Measurements from ENCODE around the gene ATP1A3. TPM values are rescaled to one million over a fixed set of nuclear protein-coding genes. Genes with fewer than 3 reads are reported as not detected.
"Not testable (repeated sequence)": the region's sequence is repeated elsewhere in the genome, so short reads cannot be mapped to it uniquely, and the experiment has no call there.

The ATP1A3 gene
- 416 TPM for total RNA-seq
- long read RNA-seq, transcript ATP1A3-215 (23 exons, 3,551 nt) = major isoform, 10 of 39 reads
- long read RNA-seq, partial matches to known transcripts = 26 of 39 reads
- long read RNA-seq, other reads (novel, unspliced or antisense) = 3 of 39 reads

- DNase-seq (peak; percentile 87), ATAC-seq (peak; percentile 74)
- intact Hi-C loops (cut with micrococcal nuclease) = no loop called here
Observed at GRCh38 chr19:41993612-41994483, at the start of gene ATP1A3. TSS of gene ATP1A3 (minus strand) at chr19:41994230. CDS start at chr19:41994076, 154 bp downstream.

GRCh38 chr19:42042455-42043170 is 48.6 kb upstream of the ATP1A3 start:
- intact Hi-C loops (cut with micrococcal nuclease) = no loop called here
- DNase-seq (no peak), ATAC-seq (no peak)

GRCh38 chr19:42040491-42040890 is 46.5 kb upstream of the ATP1A3 start:
- DNase-seq; ATAC-seq; intact Hi-C loops (cut with micrococcal nuclease): not testable (repeated sequence)

- DNase-seq = no peak
- no peak for ATAC-seq
- intact Hi-C loops (cut with micrococcal nuclease) = no loop called here
Observed at GRCh38 chr19:42040031-42040430, 46.0 kb upstream of the ATP1A3 start.

GRCh38 chr19:42038666-42039065 is 44.6 kb upstream of the ATP1A3 start:
- peak; percentile 92 for ATAC-seq
- DNase-seq = peak; percentile 81
- intact Hi-C loops (cut with micrococcal nuclease) = no loop called here

GRCh38 chr19:42037649-42038048 is 43.6 kb upstream of the ATP1A3 start:
- DNase-seq (peak; percentile 51), ATAC-seq (peak; percentile 60)
- intact Hi-C loops (cut with micrococcal nuclease) = no loop called here

GRCh38 chr19:42034640-42035391 is 40.8 kb upstream of the ATP1A3 start:
- intact Hi-C loops (cut with micrococcal nuclease); ATAC-seq: not testable (repeated sequence)
- DNase-seq = peak; percentile 54

- no peak for DNase-seq
- intact Hi-C loops (cut with micrococcal nuclease) = no loop called here
- no peak for ATAC-seq
Observed at GRCh38 chr19:42033413-42033812, 39.4 kb upstream of the ATP1A3 start.

- intact Hi-C loops (cut with micrococcal nuclease) = no loop called here
Observed at GRCh38 chr19:42032431-42032830, 38.4 kb upstream of the ATP1A3 start.

GRCh38 chr19:42030645-42031440 is 36.8 kb upstream of the ATP1A3 start:
- ATAC-seq (no peak), DNase-seq (no peak)
- intact Hi-C loops (cut with micrococcal nuclease) = no loop called here

More at GRCh38 chr19:42032431-42032830, 38.4 kb upstream of the ATP1A3 start:
- ATAC-seq (no peak), DNase-seq (no peak)

- no peak for DNase-seq
- intact Hi-C loops (cut with micrococcal nuclease) = no loop called here
- no peak for ATAC-seq
Observed at GRCh38 chr19:42028304-42029216, 34.5 kb upstream of the ATP1A3 start.

GRCh38 chr19:42024622-42025111 is 30.6 kb upstream of the ATP1A3 start:
- ATAC-seq (peak; percentile 94), DNase-seq (peak; percentile 85)
- intact Hi-C loops (cut with micrococcal nuclease) = no loop called here

GRCh38 chr19:42023943-42024260 is 29.9 kb upstream of the ATP1A3 start:
- no peak for DNase-seq
- intact Hi-C loops (cut with micrococcal nuclease) = no loop called here

GRCh38 chr19:42023121-42023942 is 29.3 kb upstream of the ATP1A3 start:
- ATAC-seq (no peak), DNase-seq (no peak)
- intact Hi-C loops (cut with micrococcal nuclease) = no loop called here

More at GRCh38 chr19:42023943-42024260, 29.9 kb upstream of the ATP1A3 start:
- no peak for ATAC-seq

GRCh38 chr19:42022616-42023015 is 28.6 kb upstream of the ATP1A3 start:
- intact Hi-C loops (cut with micrococcal nuclease) = no loop called here
- DNase-seq = no peak
- ATAC-seq = no peak

GRCh38 chr19:42021185-42021584 is 27.2 kb upstream of the ATP1A3 start:
- intact Hi-C loops (cut with micrococcal nuclease) = no loop called here
- no peak for ATAC-seq
- no peak for DNase-seq

Data from left ventricle myocardium superior (tissue), 1 donor.